Neural progenitor cell (in vitro differentiated cells): ENCODE results near the gene RNGTT. TPM values are rescaled to one million over a fixed set of nuclear protein-coding genes. Genes with fewer than 3 reads are reported as not detected.

Experiments used
- DNase-seq: peaks from one replicate; pipeline ENCODE4 v3.0.0-alpha.2; 2016; ENCODE audit warnings: low spot score
- H2AFZ ChIP-seq: fragments of 200-600 bp; sonication (generic); replicated peaks from 2 replicates; pipeline ENCODE4 v1.6.1; 2016; ENCODE audit warnings: antibody characterized with exemption
- H3F3A ChIP-seq: fragments of 200-600 bp; sonication (generic); 2 replicates; pipeline ENCODE4 v1.6.1; 2016; ENCODE audit warnings: antibody characterized with exemption, low read depth
- H3K27ac ChIP-seq: fragments of 200-600 bp; sonication (generic); 2 replicates; pipeline ENCODE4 v1.5.1; 2016; ENCODE audit warnings: mild to moderate bottlenecking
- H3K27me3 ChIP-seq: fragments of 200-600 bp; sonication (generic); 2 replicates; pipeline ENCODE4 v1.6.1; 2016; ENCODE audit warnings: mild to moderate bottlenecking, moderate library complexity
- H3K36me3 ChIP-seq: fragments of 200-600 bp; sonication (generic); 2 replicates; pipeline ENCODE4 v1.5.1; 2016
- H3K4me1 ChIP-seq: fragments of 200-600 bp; sonication (generic); 2 replicates; pipeline ENCODE4 v1.6.1; 2016; ENCODE audit warnings: mixed run types
- H3K4me2 ChIP-seq: fragments of 200-600 bp; sonication (generic); 2 replicates; pipeline ENCODE4 v1.6.1; 2016
- H3K4me3 ChIP-seq: fragments of 200-600 bp; sonication (generic); 2 replicates; pipeline ENCODE4 v1.5.1; 2016
- H3K79me2 ChIP-seq: fragments of 200-600 bp; sonication (generic); 2 replicates; pipeline ENCODE4 v1.6.1; 2016; ENCODE audit warnings: low read depth
- H3K9ac ChIP-seq: fragments of 200-600 bp; sonication (generic); 2 replicates; pipeline ENCODE4 v1.6.1; 2016
- H3K9me3 ChIP-seq: fragments of 200-600 bp; sonication (generic); 2 replicates; pipeline ENCODE4 v1.5.1; 2016; ENCODE audit warnings: low read depth
- H4K20me1 ChIP-seq: fragments of 200-600 bp; sonication (generic); 2 replicates; pipeline ENCODE4 v1.6.1; 2016; ENCODE audit warnings: low read depth
- H3K27ac Mint-ChIP-seq: 3 replicates; pipeline ENCODE4 v1.8.0; 2021; ENCODE audit warnings: mixed read lengths
- H3K27me3 Mint-ChIP-seq: 2 replicates; pipeline ENCODE4 v1.8.0; 2022; ENCODE audit warnings: low read depth, mild to moderate bottlenecking, inconsistent platforms, moderate library complexity, mixed read lengths; ENCODE audit not compliant: insufficient read depth
- H3K36me3 Mint-ChIP-seq: 3 replicates; pipeline ENCODE4 v1.8.0; 2021; ENCODE audit warnings: mixed read lengths
- H3K4me1 Mint-ChIP-seq: 3 replicates; pipeline ENCODE4 v1.8.0; 2021; ENCODE audit warnings: mixed read lengths
- H3K4me3 Mint-ChIP-seq: 3 replicates; pipeline ENCODE4 v1.8.0; 2021; ENCODE audit warnings: mild to moderate bottlenecking, moderate library complexity, mixed read lengths
- H3K9me3 Mint-ChIP-seq: 3 replicates; pipeline ENCODE4 v1.8.0; 2020; ENCODE audit warnings: mixed read lengths
- CTCF ChIP-seq: fragments of 200-600 bp; sonication (generic); IDR thresholded peaks from 2 replicates; pipeline ENCODE4 v1.5.1; 2017; ENCODE audit warnings: antibody characterized with exemption, mild to moderate bottlenecking
- EZH2 ChIP-seq: fragments of 200-600 bp; sonication (generic); IDR thresholded peaks from 2 replicates; pipeline ENCODE4 v1.6.1; 2017; ENCODE audit warnings: antibody characterized with exemption, mild to moderate bottlenecking, moderate library complexity
- EZH2phosphoT487 ChIP-seq: fragments of 200-600 bp; sonication (generic); IDR thresholded peaks from 2 replicates; pipeline ENCODE4 v1.6.1; 2017; ENCODE audit warnings: antibody characterized with exemption
- total RNA-seq: library from RNA; depleted of rRNA; stranded (reverse); fragments of >200 nt; gene quantifications from 2 replicates; pipeline ENCODE4 v1.2.3, GENCODE V29; 2015; ENCODE audit warnings: low replicate concordance

The RNGTT gene
- total RNA-seq, 1 donor from 2014 or later, result 71.7 TPM

- H3K27ac Mint-ChIP-seq, result no peak overlapping the region
- H3K27me3 ChIP-seq, result no peaks in the 10 kb centered on the region
- no peaks in the 10 kb centered on the region for H3K79me2 ChIP-seq
- no peak overlapping the region for H2AFZ ChIP-seq
- no peak overlapping the region for H3K27ac ChIP-seq
- no peak overlapping the region for H3K4me2 ChIP-seq
- peaks cover 22% of the 10 kb centered on the region for H3K4me1 ChIP-seq
- no peaks in the 10 kb centered on the region for H3K36me3 ChIP-seq
- no peak overlapping the region for H3K4me3 ChIP-seq
- no peak overlapping the region for H3K4me3 Mint-ChIP-seq
- H3K27me3 Mint-ChIP-seq, result peaks cover 2% of the 10 kb centered on the region
- H3K9me3 Mint-ChIP-seq, result no peaks in the 10 kb centered on the region
- no peaks in the 10 kb centered on the region for H3F3A ChIP-seq
- TF ChIP-seq CTCF (no peak), EZH2 (no peak), EZH2phosphoT487 (no peak)
- H3K9me3 ChIP-seq, result no peaks in the 10 kb centered on the region
- H3K9ac ChIP-seq, result no peak overlapping the region
- H3K4me1 Mint-ChIP-seq, result peaks cover 10% of the 10 kb centered on the region
- H3K36me3 Mint-ChIP-seq, result peaks cover 9% of the 10 kb centered on the region
- no peaks in the 10 kb centered on the region for H4K20me1 ChIP-seq
- DNase-seq, result no peak
These were observed 221.5 kb downstream of the RNGTT start for GRCh38 chr6:88741939-88742338.

- Mint-ChIP-seq H3K27me3 (peaks cover 2% of the 10 kb centered on the region), H3K4me1 (peaks cover 10% of the 10 kb centered on the region), H3K36me3 (peaks cover 15% of the 10 kb centered on the region), H3K9me3 (no peaks in the 10 kb centered on the region), H3K4me3 (no peak overlapping the region), H3K27ac (no peak overlapping the region)
- Histone ChIP-seq H3K27ac (no peak overlapping the region), H3K9ac (no peak overlapping the region), H3K27me3 (no peaks in the 10 kb centered on the region), H3K9me3 (no peaks in the 10 kb centered on the region), H3K79me2 (no peaks in the 10 kb centered on the region), H3K36me3 (no peaks in the 10 kb centered on the region), H3K4me1 (peaks cover 22% of the 10 kb centered on the region), H3F3A (no peaks in the 10 kb centered on the region), H3K4me3 (no peak overlapping the region), H4K20me1 (no peaks in the 10 kb centered on the region), H3K4me2 (no peak overlapping the region), H2AFZ (no peak overlapping the region)
- DNase-seq, result no peak
- no peak for TF ChIP-seq EZH2phosphoT487
- no peak for TF ChIP-seq CTCF
- no peak for TF ChIP-seq EZH2
These were observed 222.3 kb downstream of the RNGTT start for GRCh38 chr6:88741071-88741470.

GRCh38 chr6:88734544-88734943 is 228.9 kb downstream of the RNGTT start:
- no peak for DNase-seq
- H3K36me3 Mint-ChIP-seq, result peaks cover 8% of the 10 kb centered on the region
- H3K27ac Mint-ChIP-seq, result no peak overlapping the region
- Histone ChIP-seq H3F3A (peaks cover 4% of the 10 kb centered on the region), H3K4me2 (no peak overlapping the region), H4K20me1 (peaks cover 13% of the 10 kb centered on the region), H3K9me3 (no peaks in the 10 kb centered on the region), H3K9ac (no peak overlapping the region), H3K36me3 (no peaks in the 10 kb centered on the region), H3K4me3 (no peak overlapping the region), H3K27me3 (no peaks in the 10 kb centered on the region), H3K79me2 (no peaks in the 10 kb centered on the region), H2AFZ (no peak overlapping the region), H3K4me1 (peaks cover 24% of the 10 kb centered on the region), H3K27ac (no peak overlapping the region)
- no peak for TF ChIP-seq EZH2
- TF ChIP-seq CTCF, result no peak
- no peak for TF ChIP-seq EZH2phosphoT487
- peaks cover 7% of the 10 kb centered on the region for H3K4me1 Mint-ChIP-seq
- no peaks in the 10 kb centered on the region for H3K27me3 Mint-ChIP-seq
- no peaks in the 10 kb centered on the region for H3K9me3 Mint-ChIP-seq
- H3K4me3 Mint-ChIP-seq, result no peak overlapping the region
